OCI-LY1 (cell line): ENCODE results near the gene TERB1.

Experiments used
- CTCF ChIP-seq: fragments of 200-600 bp; sonication (generic), shearing (Covaris generic); IDR thresholded peaks from 2 replicates; pipeline ENCODE4 v1.5.1; 2017; ENCODE audit warnings: mild to moderate bottlenecking, antibody characterized with exemption, low read length, moderate library complexity, mixed read lengths
- EZH2 ChIP-seq: fragments of 200-600 bp; sonication (generic), shearing (Covaris generic); IDR thresholded peaks from 2 replicates; pipeline ENCODE4 v1.8.0; 2017; ENCODE audit warnings: borderline replicate concordance, mixed run types, mild to moderate bottlenecking, antibody characterized with exemption, low read length, moderate library complexity, mixed read lengths

GRCh38 chr16:66849021-66849420, 47.6 kb upstream of the TERB1 start:
- TF ChIP-seq EZH2 (no peak), CTCF (no peak)
